PC-3 (cell line): ENCODE data around the gene MYF6.

Experiments used
- CTCF ChIP-seq: fragments of 300-600 bp; sonication (generic); conservative IDR thresholded peaks from 2 replicates; pipeline ENCODE4 v1.5.1; 2017; ENCODE audit warnings: antibody characterized with exemption, low read depth, mild to moderate bottlenecking, low read length
- EZH2 ChIP-seq: fragments of 300-600 bp; sonication (generic); IDR thresholded peaks from one replicate; pipeline ENCODE4 v1.6.1; 2017; ENCODE audit warnings: antibody characterized with exemption, mild to moderate bottlenecking, low read length; ENCODE audit not compliant: unreplicated experiment

GRCh38 chr12:80714055-80714454, 6.6 kb downstream of the MYF6 start:
- TF ChIP-seq CTCF = no peak
- no peak for TF ChIP-seq EZH2
